ENCODE measurements around the gene SCN4A. TPM values are rescaled to one million over a fixed set of nuclear protein-coding genes. Genes with fewer than 3 reads are reported as not detected.
"Not testable (repeated sequence)": the region's sequence is repeated elsewhere in the genome, so short reads cannot be mapped to it uniquely, and the experiment has no call there.

Gene SCN4A
- total RNA-seq, 1 donor from 2014 or later, result 0.07 TPM

- DNase-seq (ENCODE audit: low read depth, low spot score), result no peak
Measured at GRCh38 chr17:63985387-63986140, 12.8 kb upstream of the SCN4A start.

GRCh38 chr17:63984651-63985386 is 12.1 kb upstream of the SCN4A start:
- peak; percentile 82 for DNase-seq (ENCODE audit: low read depth, low spot score)

- DNase-seq (ENCODE audit: low read depth, low spot score), result no peak
Measured at GRCh38 chr17:63984236-63984635, 11.5 kb upstream of the SCN4A start.

GRCh38 chr17:63983320-63983719 is 10.6 kb upstream of the SCN4A start:
- DNase-seq (ENCODE audit: low read depth, low spot score), result no peak

GRCh38 chr17:63982641-63983040 is 9.9 kb upstream of the SCN4A start:
- not testable (repeated sequence) for DNase-seq (ENCODE audit: low read depth, low spot score)

- no peak for DNase-seq (ENCODE audit: low read depth, low spot score)
Measured at GRCh38 chr17:63978272-63979200, 5.8 kb upstream of the SCN4A start.

- DNase-seq (ENCODE audit: low read depth, low spot score), result no peak
Measured at GRCh38 chr17:63976702-63977101, 4.0 kb upstream of the SCN4A start.

GRCh38 chr17:63975541-63976092 is 2.9 kb upstream of the SCN4A start:
- no peak for DNase-seq (ENCODE audit: low read depth, low spot score)

GRCh38 chr17:63974594-63975192 is 2.0 kb upstream of the SCN4A start:
- no peak for DNase-seq (ENCODE audit: low read depth, low spot score)

GRCh38 chr17:63973930-63974593 is 1.3 kb upstream of the SCN4A start:
- no peak for DNase-seq (ENCODE audit: low read depth, low spot score)

- DNase-seq (ENCODE audit: low read depth, low spot score), result no peak
Measured at GRCh38 chr17:63973247-63973646, 529 bp upstream of the SCN4A start.

GRCh38 chr17:63969278-63969677 is 3.4 kb downstream of the SCN4A start:
- DNase-seq (ENCODE audit: low read depth, low spot score), result no peak

GRCh38 chr17:63967953-63968352 is 4.8 kb downstream of the SCN4A start:
- no peak for DNase-seq (ENCODE audit: low read depth, low spot score)

- DNase-seq (ENCODE audit: low read depth, low spot score), result no peak
Measured at GRCh38 chr17:63966646-63967264, 6.0 kb downstream of the SCN4A start.

GRCh38 chr17:63963123-63963522 is 9.6 kb downstream of the SCN4A start:
- no peak for DNase-seq (ENCODE audit: low read depth, low spot score)

GRCh38 chr17:63962298-63962744 is 10.4 kb downstream of the SCN4A start:
- no peak for DNase-seq (ENCODE audit: low read depth, low spot score)

GRCh38 chr17:63961355-63962212 is 11.1 kb downstream of the SCN4A start:
- no peak for DNase-seq (ENCODE audit: low read depth, low spot score)

GRCh38 chr17:63960430-63960829 is 12.3 kb downstream of the SCN4A start:
- DNase-seq (ENCODE audit: low read depth, low spot score), result no peak

- no peak for DNase-seq (ENCODE audit: low read depth, low spot score)
Measured at GRCh38 chr17:63960006-63960405, 12.7 kb downstream of the SCN4A start.
